Middle frontal gyrus (tissue), 1 donor: ENCODE measurements around the gene MATCAP1.

ENCODE experiments used
- DNase-seq: peaks from one replicate; pipeline ENCODE4 v3.0.0-alpha.2; 2015; ENCODE audit warnings: low spot score; ENCODE audit errors: extremely low spot score

Gene MATCAP1

DNA sequence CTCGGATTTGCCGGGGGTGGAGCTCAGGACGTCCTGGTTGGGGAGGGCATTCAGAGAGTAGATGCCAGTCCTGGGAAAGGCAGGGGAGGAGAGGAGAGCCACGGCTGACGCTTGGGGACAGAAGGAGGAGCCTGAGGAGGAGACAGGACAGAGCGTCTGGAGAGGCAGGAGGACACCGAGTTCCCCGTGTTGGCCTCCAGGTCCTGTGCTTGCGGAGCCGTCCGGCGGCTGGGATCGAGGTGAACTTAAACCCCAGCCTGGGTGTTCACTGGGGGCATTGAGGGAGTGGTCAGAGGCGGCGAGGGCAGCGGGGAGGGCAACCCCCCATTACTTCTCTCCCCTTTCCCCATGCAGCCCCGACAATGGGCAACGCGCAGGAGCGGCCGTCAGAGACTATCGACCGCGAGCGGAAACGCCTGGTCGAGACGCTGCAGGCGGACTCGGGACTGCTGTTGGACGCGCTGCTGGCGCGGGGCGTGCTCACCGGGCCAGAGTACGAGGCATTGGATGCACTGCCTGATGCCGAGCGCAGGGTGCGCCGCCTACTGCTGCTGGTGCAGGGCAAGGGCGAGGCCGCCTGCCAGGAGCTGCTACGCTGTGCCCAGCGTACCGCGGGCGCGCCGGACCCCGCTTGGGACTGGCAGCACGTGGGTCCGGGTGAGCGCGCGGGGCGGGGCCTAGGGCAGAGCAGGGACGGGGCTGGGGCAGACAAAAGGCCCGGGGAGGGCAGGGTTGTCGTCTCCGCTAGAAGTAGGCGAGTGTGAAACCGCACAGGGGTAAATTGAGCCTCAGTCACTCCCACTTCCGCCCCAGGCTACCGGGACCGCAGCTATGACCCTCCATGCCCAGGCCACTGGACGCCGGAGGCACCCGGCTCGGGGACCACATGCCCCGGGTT, 9.7 kb downstream of the MATCAP1 start:
- no peak for DNase-seq

GRCh38 chr16:67173323-67173722, 10.4 kb downstream of the MATCAP1 start:
- no peak for DNase-seq

DNA sequence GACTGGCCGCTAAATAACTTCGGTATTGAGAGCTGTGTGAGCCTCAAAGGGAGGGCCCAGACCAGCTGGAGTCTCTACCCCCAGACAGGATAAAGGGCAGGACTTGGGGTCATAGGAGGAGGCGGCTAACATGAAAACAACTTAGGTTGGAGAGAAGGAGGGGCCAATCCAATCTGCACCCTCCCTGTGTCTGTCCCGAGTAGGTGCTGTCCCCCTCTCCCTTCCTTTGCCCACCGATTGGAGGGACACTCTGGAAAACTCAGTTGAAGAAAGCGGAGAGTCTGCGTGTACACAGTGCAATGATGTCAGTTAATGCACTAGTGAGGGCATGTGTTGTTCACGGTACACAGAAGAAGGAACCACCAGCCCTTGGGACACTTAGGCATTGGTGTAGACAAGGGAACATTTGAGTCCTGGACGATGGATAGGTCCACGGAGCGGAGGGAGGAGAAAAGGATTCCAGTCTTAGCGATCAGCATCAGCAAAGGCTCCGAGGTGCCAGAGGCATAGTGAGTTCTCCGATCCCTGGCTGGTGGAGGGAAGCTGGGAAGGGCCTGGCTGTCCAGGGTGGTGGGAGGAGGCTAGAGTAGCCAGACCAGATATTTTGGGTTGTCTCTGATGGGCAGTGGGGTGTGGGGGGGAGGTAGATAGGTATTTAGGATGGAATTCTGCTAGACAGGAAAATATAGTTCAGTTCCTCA, 12.7 kb downstream of the MATCAP1 start:
- no peak for DNase-seq

DNA sequence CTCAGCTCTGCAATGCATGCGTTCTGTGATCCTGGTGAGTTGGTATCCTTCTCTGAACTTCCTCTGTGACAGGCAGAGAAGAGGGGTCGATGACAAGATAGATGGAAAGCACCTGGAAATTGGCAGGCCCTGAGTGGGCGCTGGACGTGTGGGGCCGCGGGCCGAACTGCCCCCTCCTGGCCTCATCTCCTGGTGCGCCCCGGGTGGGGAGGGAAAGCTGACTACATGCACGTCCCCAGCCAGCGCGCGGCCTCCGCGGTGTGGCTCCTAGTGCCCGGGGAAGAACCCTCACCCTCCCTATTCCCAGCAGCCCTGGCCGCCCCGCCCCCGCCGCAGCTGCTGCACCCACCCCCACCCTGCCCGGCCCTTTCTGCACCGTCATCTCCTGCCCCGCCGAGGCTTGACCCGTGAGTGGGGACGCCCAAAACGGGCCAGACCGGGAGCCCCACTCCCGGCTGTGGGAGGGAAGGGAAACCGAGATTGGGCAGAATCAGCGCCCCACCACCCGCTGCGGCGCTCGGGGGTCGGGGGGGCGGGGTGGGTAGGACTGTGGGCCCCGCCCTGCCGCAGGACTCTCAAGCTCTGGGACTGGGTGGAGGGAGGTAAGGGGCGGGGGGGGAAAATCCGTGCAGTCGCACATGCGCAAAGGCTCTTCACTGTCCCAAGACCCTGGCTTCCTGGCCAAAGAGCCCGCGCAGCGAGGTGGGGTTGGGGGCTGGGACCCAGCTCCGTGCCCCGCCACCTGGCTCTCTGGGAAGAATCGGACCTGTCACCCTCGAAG, 13.4 kb downstream of the MATCAP1 start, which contains the start of gene NOL3:
Gene NOL3 (plus strand): TSS at position 371 of the 781 bp plus-strand sequence.
- DNase-seq: no peak

DNA sequence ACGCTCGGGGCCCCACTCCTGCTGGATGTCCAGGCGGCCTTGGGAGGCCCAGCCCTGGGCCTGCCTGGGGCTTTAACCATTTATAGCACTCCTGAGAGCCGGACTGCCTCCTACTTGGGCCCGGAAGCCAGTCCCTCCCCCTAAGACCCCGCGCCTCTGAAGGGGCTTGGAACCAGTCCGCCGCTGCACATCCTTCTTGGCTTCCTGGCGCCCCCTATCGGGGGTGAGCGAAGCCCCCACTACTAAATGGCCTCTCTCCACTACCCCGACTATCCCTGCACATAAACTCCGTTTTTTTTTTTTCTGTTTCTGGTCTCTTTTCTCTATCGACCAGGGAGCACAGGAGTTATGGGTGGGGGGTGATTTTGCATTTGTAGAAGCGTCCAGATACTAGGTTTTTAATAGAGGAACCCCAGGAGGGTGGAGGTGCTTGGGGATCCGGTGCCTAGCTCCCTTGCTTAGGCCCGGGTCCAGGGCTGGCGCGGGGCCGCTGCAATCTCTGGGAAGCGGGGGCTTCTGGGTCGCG, 14.1 kb downstream of the MATCAP1 start:
- DNase-seq: no peak

DNA sequence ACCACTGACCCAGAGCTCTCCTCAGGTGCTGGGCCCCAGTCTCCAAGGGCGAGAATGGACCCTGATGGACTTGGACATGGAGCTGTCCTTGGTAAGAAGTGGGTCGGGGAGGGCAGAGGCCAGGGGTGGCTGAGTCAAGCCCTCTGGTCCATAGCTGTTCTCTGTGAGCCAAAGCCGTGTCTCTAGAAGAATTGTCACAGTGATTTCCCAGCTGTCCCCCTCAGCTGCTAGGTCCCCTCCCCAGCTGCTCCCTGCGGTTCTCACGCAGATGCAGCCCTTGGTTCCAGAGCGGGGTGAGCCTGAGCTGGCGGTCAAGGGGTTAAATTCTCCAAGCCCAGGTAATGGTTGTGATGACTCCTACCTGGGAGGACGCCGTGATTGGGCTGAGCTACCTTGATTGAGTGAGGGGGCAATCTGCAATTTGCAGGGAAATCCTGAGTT, 14.7 kb downstream of the MATCAP1 start:
- no peak for DNase-seq

DNA sequence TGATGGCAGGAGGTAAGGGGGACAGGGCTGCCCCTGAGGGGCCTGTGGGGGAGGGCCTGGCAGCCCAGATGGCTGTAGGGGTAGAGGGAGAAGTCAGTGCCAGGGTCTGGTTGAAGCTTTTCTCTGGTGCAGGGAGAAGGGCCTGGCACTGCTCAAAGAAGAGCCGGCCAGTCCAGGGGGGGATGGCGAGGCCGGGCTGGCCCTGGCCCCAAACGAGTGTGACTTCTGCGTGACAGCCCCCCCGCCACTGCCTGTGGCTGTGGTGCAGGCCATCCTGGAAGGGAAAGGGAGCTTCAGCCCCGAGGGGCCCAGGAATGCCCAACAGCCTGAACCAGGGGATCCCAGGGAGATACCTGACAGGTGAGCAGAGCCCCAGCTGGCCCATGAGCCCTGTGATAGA, 16.2 kb downstream of the MATCAP1 start:
- DNase-seq: no peak

- DNase-seq: no peak
These were observed 17.1 kb downstream of the MATCAP1 start for GRCh38 chr16:67166598-67167168.

- no peak for DNase-seq
These were observed 17.6 kb downstream of the MATCAP1 start for GRCh38 chr16:67166110-67166547.

DNA sequence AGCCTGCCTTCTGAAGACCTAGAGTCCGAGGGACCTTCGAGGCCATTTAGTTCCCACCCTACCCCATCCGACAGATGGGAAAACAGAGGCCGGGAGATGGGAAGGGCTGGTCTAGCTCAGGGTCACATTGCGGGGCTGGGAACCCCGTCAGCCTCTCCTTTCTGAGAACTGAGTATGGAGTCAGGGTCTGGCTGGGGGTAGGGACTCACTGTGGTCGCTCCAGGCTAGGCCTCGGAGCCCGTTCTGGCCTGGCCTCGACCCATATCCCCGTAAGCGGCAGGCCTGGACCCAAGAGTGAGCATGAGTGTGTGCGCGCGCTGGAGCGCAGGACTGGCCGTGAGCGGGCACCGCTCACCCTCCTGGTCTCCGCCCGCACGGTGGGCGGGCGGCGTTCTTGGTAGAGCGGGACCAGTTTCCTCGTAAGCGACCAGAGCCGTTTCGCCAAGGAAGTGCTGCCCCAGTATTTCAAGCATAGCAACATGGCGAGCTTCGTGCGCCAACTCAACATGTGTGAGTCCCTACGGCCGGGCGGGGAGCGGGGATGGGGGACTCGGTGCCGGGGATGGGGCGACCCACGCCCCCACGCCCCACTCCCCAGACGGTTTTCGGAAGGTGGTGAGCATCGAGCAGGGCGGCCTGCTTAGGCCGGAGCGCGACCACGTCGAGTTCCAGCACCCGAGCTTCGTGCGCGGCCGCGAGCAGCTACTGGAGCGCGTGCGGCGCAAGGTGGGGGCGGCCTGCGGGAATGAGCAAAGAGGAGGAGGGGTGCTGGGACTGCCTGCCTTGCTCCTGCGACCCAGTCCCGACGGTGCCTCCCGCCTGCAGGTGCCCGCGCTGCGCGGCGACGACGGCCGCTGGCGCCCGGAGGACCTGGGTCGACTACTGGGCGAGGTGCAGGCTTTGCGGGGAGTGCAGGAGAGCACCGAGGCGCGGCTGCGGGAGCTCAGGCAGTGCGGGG, 18.4 kb downstream of the MATCAP1 start:
- no peak for DNase-seq

DNA sequence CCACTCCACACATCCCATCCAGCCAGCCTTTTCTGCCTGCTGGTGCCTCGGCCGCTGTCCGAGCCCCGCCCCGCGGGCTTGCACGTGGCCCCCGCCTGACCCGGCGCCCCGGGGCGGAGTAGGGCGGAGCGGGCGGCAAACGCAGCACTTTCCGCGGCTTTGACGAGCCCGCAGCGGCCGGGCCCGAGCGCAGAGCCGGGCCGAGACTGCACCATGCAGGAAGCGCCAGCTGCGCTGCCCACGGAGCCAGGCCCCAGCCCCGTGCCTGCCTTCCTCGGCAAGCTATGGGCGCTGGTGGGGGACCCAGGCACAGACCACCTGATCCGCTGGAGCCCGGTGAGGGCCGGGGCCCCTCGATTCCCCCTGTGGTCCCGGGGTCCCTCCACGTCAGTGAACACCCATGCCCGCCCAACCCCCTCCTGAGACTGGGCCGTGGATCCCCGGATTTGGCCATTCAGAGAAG, 19.1 kb downstream of the MATCAP1 start, which contains the start of gene HSF4:
Gene HSF4 (plus strand): TSS at position 147 of the 463 bp plus-strand sequence. CDS start 67 bp downstream, at position 214.
- no peak for DNase-seq

DNA sequence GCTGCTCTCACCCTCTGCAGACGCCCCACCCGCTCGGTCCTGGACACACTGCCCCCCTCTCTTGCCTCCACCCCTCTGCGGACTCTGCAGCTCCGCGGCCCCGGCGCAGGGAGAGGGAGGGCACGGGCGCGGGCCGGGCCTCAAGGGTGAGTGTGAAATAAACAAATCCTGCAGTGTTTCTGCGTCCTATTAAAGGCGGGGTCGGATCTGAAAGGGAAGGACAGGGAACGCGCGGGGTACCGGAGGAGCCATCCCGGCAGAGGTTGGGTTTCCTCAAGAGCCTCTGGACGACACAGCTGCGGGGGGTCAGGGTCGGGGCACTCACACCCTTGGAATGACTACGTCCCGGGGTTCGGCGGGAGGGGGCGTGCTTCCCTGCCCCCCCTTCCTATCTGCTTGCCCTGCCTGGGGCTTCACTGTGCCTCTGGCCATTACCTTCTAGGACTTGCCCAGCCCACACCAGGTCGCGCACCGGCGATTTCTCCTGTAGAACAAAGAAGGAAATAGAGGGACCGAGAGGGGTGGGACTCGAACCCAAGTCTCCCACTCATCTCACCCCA, 19.7 kb downstream of the MATCAP1 start:
- no peak for DNase-seq

- peak; percentile 85 for DNase-seq
These were observed 20.4 kb downstream of the MATCAP1 start for GRCh38 chr16:67163164-67163998.

DNA sequence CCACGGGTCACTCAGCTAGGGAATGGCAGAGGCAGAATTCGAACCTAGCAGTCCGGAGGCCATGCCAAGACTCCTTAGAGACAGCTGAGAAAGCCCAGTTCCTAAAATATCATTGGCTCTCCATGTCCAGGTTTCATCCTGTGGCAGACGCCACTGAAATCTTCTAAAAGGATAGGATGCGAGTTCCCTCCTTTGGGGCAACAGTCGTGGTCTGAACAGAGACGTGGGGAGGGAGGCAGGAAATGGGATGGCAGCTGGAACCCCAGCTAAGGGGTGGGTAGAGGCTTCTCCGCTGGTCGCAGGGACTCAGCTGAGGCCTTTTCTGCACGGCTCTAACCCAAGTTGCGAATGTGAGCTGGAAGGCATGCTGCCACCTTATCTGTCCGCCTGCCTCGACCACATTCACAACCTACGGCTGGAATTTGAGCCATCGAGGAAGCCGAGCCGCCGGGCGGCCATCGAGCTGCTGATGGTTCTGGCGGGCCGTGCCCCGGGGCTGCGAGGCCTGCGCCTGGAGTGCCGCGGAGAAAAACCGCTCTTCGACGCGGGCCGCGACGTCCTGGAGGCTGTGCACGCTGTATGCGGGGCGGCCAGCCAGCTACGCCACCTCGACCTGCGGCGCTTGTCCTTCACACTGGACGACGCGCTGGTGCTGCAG, 21.1 kb downstream of the MATCAP1 start:
- no peak for DNase-seq

DNA sequence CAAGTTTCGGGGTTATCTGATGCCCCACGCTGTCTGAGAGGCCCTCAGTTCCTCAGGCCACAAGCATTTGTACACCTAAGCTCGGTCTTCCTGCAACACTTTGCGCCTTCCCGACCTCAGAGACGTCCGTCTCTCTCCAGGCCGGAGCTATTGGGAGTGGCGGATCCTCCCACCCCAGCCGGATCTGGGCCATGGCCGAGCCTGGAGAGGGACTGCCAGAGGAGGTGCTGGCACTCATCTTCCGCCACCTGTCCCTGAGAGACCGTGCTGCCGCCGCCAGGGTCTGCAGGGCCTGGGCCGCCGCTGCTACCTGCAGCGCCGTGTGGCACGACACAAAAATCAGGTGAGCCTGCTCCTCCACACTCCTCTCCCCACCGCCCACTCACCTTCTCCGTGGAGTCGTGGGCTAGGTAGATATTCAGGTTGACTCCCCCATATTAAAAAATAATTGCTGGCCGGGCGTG, 22.1 kb downstream of the MATCAP1 start:
- DNase-seq: no peak

DNA sequence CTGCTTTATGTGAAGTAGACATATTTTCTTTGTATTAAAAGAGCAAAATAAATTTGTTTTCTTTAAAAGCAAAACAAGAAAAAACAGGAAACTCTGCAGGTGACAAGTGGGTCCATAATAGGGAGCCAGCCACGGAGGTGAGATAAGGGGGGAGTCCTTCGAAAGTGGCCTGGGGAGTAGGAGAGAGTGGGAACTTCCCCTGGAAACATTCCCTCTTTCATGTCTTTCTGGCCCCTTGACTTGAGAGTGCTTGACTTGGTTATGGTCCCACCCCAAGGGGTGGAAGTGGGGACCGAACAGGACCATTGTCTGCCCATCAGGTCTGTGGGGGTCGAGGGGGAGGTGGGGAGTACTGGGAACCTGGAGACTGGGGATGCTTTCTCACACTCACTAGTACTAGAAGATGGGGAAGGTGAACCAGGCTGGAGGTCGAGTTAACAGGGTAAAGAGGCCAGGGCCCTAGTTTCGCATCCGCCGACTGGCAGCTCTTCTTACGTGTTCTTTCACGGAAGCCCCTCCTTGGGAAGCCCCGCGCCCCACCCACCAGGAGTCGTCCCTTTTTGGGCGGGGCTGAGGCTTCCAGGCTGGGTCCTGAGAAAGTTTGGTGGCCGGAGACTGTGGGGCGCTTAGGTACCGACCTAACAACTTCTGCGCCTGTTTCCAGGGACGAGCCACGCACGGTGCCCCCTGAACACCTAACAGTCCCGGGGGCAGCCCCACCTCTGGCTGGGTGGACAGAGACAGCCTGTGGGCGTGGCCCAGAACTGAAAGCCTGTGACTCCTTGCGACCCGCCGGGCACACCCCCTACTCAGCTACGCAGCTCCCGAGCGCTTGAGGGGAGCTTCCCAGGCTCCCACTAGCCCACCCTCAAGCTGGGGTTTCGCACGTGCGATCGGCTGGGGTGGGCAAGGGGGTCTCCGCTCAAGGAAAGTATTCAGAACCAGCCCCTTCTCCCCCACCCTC, 24.8 kb downstream of the MATCAP1 start:
- DNase-seq: no peak
